ENCODE data around the gene ZP3. TPM values are rescaled to one million over a fixed set of nuclear protein-coding genes. Genes with fewer than 3 reads are reported as not detected.
"Not testable (repeated sequence)": the region's sequence is repeated elsewhere in the genome, so short reads cannot be mapped to it uniquely, and the experiment has no call there.

Gene ZP3
- total RNA-seq, 2 donors from 2014 or later, result 4.8 to 13.9 TPM

DNA sequence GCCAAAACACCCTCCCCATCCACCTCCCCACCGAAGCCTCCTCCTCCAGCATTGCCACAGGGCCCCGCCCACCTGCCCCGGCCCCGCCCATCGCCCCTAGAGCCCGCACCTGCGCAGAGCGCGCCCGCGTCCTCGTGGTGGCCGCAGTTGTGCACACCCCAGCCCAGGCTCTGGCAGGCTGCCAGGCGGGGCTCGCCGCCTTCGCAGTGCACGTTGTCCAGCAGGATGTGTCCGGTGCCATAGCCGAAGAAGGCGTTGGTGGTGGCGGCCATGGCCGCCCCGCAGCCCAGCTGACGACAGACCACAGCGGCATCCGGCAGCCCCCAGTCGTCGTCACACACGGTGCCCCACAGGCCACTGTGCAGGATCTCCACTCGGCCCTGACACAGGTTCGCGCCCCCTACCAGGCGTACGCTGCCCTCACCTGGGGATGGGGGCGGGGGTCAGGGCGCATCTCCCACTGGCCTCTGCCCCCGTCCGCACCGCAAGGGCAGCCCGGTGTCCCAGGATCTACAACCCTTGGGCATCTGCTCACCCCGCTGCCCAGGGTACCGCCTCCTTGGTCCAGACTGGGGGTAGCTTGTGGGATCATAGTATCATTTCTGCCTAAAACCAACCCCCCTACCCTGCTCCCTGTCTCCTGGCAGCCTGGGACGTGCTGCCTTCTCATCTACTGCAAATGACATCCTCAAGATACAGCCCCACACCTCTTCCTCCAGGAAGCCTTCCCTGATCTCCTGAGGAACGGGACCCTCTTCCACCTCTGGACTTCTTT is 27.2 kb upstream of the ZP3 start:
- no peaks in the 10 kb centered on the region for H3K9me3 ChIP-seq
- no peak overlapping the region for H3K27ac ChIP-seq
- H3K9ac ChIP-seq (ENCODE audit: low read depth in 2 of 2, low read length in 2 of 2), result peak overlapping the region; percentile 61 to 62
- DNase-seq, result peak; percentile 93
- H3K4me1 ChIP-seq, result no peaks in the 10 kb centered on the region
- no peaks in the 10 kb centered on the region for H3K36me3 ChIP-seq
- H3K4me3 ChIP-seq, result peak overlapping the region; percentile 55
- intact Hi-C loops (cut with DNase I), result no loop called here
- H3K27me3 ChIP-seq, result no peaks in the 10 kb centered on the region
- TF ChIP-seq, protein P1, sequence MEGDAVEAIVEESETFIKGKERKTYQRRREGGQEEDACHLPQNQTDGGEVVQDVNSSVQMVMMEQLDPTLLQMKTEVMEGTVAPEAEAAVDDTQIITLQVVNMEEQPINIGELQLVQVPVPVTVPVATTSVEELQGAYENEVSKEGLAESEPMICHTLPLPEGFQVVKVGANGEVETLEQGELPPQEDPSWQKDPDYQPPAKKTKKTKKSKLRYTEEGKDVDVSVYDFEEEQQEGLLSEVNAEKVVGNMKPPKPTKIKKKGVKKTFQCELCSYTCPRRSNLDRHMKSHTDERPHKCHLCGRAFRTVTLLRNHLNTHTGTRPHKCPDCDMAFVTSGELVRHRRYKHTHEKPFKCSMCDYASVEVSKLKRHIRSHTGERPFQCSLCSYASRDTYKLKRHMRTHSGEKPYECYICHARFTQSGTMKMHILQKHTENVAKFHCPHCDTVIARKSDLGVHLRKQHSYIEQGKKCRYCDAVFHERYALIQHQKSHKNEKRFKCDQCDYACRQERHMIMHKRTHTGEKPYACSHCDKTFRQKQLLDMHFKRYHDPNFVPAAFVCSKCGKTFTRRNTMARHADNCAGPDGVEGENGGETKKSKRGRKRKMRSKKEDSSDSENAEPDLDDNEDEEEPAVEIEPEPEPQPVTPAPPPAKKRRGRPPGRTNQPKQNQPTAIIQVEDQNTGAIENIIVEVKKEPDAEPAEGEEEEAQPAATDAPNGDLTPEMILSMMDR (IDR thresholded peaks at IDR 0.05), result no peak

DNA sequence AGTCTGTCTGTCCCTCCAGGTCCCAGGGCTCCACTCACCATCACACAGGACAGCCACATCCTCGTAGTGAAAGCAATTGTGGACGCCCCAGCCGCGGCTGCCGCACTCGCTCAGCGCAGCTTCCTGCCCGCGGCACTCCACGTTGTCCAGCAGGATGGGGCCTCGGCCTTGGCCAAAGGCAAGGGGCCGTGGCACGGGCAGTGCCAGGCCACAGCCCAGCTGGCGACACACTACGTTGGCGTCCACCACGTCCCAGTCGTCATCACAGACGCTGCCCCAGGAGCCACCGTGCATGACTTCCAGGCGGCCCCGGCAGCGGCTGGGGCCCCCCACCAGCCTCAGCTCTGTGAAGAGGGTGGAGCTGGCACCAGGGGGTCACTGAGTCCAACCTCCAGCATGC is 24.5 kb upstream of the ZP3 start:
- TF ChIP-seq, protein P1 (IDR thresholded peaks at IDR 0.05), result no peak
- Histone ChIP-seq H3K27ac (no peak overlapping the region), H3K36me3 (no peaks in the 10 kb centered on the region), H3K4me3 (no peak overlapping the region), H3K27me3 (no peaks in the 10 kb centered on the region), H3K9ac (ENCODE audit: low read depth in 2 of 2, low read length in 2 of 2) (no peak overlapping the region), H3K9me3 (no peaks in the 10 kb centered on the region), H3K4me1 (no peaks in the 10 kb centered on the region)
- intact Hi-C loops (cut with DNase I), result no loop called here
- no peak for DNase-seq

DNA sequence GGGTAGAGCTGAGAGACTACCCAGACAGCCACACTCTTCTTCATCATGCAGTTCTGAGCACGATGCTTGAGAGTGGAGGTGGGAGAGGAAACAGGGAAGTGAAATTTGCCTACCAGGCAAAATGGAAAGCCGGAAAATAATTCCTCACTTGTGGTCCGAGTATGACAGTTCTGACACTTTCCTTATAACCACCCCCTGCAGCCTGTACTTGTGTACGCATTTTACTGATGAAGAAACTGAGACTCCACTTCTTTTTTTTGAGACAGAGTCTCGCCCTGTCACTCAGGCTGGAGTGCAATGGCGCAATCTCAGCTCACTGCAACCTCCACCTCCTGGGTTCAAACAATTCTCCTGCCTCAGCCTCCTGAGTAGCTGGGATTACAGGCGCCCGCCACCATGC is 21.7 kb upstream of the ZP3 start:
- H3K36me3 ChIP-seq; intact Hi-C loops (cut with DNase I): not testable (repeated sequence)
- peak overlapping the region; percentile 78 for H3K27ac ChIP-seq

DNA sequence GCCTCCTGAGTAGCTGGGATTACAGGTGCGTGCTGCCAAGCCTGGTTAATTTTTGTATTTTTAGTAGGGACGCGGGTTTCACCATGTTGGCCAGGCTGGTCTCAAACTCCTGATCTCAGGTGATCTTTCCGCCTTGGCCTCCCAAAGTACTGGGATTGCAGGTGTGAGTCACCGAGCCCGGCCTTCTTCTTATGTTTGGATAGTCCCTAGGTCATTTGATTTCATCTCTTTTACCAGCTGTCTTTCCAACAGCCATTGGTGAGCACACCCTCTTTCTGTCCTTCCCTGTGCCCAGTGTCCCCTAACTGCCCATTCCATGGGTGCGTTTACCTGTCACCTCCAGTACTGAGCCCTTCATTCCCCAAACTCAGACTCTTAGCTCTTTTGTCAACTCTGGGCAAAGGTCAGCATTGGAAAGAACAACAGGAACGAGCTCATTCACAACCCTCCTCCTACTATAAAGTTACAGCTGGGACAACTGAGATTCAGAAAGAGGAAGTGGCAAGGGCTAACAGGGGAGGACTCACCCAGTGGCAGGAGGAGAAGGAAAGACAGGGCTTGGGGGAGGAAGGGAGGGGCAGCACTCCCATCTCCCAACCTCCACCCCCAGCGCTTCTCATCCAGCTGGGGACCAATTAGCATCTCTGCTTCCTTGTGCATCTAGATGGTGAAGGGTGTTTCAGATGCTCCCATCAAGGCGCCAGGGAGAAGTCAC is 20.8 kb upstream of the ZP3 start:
- Histone ChIP-seq H3K27ac (peak overlapping the region; percentile 78), H3K4me1 (no peaks in the 10 kb centered on the region), H3K9ac (ENCODE audit: low read depth in 2 of 2, low read length in 2 of 2) (no peak overlapping the region), H3K9me3 (no peaks in the 10 kb centered on the region), H3K36me3 (no peaks in the 10 kb centered on the region), H3K4me3 (no peak overlapping the region), H3K27me3 (no peaks in the 10 kb centered on the region)
- TF ChIP-seq, protein P1 (IDR thresholded peaks at IDR 0.05), result no peak
- DNase-seq, result peak; percentile 73
- intact Hi-C loops (cut with DNase I), result no loop called here

More for the DNA sequence above, 21.7 kb upstream of the ZP3 start:
- DNase-seq; H3K4me3 ChIP-seq; H3K4me1 ChIP-seq; H3K9me3 ChIP-seq; H3K27me3 ChIP-seq; H3K9ac ChIP-seq (ENCODE audit: low read depth in 2 of 2, low read length in 2 of 2): not testable (repeated sequence)

DNA sequence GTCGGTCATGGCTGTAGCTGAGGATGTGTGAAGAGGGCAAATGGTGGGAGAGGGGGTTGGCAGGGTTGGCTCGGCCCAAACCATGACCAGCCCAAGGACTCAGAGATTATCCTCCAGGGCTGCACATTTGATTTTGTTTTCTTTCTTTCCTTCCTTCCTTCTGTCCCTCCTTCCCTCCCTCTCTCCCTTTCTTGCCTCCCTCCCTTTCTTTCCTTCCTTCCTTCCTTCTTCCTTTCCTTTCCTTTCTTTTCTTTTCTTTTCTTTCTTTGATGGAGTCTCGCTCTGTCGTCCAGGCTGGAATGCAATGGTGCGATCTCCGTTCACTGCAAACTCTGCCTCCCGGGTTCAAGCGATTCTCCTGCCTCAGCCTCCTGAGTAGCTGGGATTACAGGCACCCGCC is 19.0 kb upstream of the ZP3 start:
- no peak overlapping the region for H3K27ac ChIP-seq
- intact Hi-C loops (cut with DNase I), result no loop called here
- no peak for DNase-seq
- TF ChIP-seq, protein P1 (IDR thresholded peaks at IDR 0.05), result no peak
- no peaks in the 10 kb centered on the region for H3K27me3 ChIP-seq
- H3K9ac ChIP-seq (ENCODE audit: low read depth in 2 of 2, low read length in 2 of 2), result no peak overlapping the region
- no peak overlapping the region for H3K4me3 ChIP-seq
- no peaks in the 10 kb centered on the region for H3K36me3 ChIP-seq
- H3K4me1 ChIP-seq, result no peaks in the 10 kb centered on the region
- no peaks in the 10 kb centered on the region for H3K9me3 ChIP-seq

DNA sequence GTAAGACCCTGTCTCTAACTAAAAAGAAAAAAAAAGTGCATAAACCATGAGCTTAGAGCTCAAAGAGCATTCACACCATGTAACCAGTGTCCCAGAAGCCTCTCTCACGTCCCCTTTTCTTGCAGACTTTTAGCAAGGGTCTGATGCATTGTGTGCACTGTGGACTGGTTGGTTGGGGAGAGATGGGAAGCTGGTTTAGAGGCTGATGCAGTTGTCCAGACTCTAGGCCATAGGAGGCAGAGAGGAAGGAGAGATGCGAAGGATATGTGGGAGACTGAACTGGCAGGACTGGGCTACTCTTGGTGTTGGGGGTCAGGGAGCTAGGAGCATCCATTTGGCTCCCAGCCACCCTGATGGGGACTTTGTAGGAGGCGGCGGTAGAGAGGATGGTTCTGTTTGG is 17.0 kb upstream of the ZP3 start:
- DNase-seq, result no peak
- intact Hi-C loops (cut with DNase I), result no loop called here
- Histone ChIP-seq H3K36me3 (no peaks in the 10 kb centered on the region), H3K27ac (no peak overlapping the region), H3K4me1 (no peaks in the 10 kb centered on the region), H3K9ac (ENCODE audit: low read depth in 2 of 2, low read length in 2 of 2) (no peak overlapping the region), H3K4me3 (no peak overlapping the region), H3K9me3 (no peaks in the 10 kb centered on the region), H3K27me3 (no peaks in the 10 kb centered on the region)
- TF ChIP-seq, protein P1 (IDR thresholded peaks at IDR 0.05), result no peak

Measured in colonic mucosa (tissue), 4 donors.